GM18511 (cell line): Measurements from ENCODE around the gene PPP1R3E.
"Not testable (repeated sequence)": the region's sequence is repeated elsewhere in the genome, so short reads cannot be mapped to it uniquely, and the experiment has no call there.

Experiments used
- ATAC-seq: cut with Tn5 transposase; IDR thresholded peaks from one replicate; pipeline ENCODE4 v1.9.1; 2021; ENCODE audit warnings: mild to moderate bottlenecking, moderate library complexity; ENCODE audit not compliant: unreplicated experiment

Gene PPP1R3E

DNA sequence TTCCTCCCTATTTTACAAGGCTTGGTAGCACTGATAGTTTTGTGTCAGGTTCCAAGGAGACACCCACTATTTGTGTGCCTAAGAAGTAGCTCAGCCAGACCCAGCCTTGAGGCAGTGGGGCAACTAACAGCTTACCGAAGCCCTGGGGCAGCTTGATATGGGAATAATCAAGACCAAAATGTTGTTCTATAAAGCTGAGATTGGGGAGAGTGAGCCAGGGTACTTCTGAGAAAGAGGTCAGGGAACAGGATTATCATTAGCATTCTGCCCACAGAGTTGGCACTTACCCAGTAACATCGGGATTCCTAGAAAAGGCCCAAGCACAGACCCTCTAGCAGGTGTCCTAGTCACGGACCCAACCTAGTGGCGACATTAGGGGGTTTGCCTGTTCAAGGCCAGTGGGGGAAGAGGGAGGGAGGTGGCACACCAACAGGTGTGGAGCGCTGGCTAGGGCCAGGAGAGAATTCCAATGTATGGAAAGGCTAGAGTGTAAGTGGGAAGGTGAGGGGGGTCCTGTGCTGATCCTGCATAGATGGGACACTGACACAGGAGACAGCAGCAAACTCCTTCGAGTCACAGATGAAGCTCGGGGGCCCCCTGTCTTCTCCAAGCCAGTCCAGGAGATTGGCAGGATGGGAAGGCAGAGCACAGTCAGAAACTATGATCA is 4.9 kb downstream of the PPP1R3E start:
- no peak for ATAC-seq

DNA sequence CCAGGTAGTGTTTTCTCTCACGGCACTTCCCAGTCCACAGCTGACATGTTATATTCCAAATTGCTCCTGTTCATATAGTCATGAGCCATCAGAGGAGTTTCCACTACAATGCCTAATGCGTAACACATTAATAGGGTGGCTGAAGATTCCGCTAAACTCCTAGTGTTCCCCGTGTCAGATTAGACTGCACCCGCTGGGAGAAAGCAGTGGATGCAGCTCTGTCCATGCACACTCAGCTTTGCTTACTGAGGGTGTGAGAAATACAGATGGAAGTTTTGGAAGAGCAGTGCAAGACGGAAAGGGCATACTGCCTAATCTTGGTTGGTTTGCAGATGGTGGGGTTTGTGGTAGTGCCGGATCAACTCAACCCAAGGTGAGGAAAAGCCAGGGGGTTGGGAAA is 5.6 kb downstream of the PPP1R3E start:
- ATAC-seq = no peak

DNA sequence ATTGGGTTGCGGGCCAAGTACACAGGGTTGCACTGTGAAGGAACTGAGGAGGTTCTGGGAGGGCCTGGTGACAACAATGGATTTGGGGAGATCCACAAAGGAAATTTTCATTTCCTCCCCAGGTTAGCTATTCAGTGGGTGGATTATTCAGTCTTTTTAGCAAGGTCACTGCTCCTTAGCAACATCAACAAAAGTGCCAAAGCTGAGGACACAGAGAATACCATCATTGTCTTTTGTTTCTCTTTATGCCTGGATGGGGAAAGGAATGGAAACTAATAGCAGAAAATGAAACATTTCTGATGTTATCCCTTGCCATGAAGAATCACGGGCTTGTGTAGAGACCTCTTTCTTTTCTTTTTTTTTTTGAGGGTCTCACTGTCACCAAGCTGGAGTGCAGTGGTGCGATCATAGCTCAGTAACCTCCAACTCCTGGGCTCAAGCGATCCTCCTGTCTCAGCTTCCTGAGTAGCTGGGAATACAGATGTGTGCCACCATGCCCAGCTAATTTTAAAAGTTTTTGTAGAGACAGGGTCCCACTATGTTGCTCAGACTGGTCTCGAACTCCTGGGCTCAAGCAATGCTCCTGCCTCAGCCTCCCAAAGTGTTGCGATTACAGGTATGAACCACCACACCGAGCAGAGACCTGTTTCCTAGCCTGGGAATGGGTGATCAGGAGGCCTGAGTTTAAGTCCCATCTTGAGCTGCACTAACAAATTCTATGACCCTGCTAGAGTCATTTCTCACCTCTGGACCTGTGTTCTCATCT is 6.5 kb downstream of the PPP1R3E start:
- no peak for ATAC-seq

DNA sequence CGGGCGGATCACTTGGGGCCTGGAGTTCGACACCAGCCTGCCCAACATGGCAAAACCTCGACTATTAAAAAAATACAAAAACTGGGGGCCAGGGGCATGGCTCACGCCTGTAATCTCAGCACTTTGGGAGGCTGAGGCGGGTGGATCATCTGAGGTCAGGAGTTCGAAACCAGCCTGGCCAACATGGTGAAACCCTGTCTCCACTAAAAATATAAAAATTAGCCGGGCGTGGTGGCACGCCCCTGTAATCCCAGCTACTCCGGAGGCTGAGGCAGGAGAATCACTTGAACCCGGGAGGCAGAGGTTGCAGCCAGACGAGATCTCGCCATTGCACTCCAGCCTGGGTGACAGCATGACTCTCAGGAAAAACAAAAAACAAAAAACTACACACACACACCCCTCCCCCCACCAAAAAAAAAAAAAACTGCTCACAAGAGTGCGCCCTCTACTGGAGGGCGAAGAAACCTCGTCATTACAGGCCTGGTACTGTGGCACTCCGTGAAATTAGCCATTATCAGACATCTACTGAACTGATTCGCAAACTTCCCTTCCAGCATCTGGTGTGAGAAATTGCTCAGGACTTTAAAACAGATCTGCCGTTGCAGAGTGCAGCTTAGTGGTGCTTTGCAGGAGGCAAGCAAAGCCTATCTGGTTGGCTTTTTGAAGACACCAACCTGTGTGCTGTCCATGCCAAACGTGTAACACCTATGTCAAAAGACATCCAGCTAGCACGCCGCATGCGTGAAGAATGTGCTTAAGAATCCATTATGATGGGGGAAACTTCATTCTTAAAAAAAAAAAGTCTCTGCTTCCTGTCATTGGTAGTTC is 7.7 kb downstream of the PPP1R3E start:
- no peak for ATAC-seq

DNA sequence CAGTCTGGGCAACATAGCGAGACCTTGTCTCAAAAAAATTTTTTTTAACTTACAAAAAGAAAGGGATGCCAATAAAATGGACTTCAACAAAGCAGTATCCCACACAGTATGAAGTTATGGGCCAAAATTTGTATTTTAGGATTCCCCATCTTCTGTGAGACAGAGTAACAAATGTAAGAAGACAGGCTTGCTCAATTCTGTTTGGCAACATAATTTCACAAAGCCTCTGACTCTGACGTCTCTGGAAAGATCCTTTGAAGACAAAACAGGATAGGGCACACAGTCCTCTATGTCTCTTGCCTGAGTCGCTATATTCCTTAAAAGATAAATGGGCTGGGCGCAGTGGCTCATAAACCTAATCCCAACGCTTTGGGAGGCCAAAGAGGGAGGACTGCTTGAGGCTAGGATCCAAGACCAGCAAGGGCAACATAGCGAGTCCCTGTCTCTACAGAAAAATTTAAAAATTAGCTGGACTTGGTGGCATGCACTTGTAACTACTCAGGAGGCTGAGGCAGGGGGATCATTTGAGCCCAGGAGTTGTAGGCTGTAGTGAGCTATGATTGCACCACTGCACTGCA is 15.7 kb downstream of the PPP1R3E start:
- no peak for ATAC-seq

DNA sequence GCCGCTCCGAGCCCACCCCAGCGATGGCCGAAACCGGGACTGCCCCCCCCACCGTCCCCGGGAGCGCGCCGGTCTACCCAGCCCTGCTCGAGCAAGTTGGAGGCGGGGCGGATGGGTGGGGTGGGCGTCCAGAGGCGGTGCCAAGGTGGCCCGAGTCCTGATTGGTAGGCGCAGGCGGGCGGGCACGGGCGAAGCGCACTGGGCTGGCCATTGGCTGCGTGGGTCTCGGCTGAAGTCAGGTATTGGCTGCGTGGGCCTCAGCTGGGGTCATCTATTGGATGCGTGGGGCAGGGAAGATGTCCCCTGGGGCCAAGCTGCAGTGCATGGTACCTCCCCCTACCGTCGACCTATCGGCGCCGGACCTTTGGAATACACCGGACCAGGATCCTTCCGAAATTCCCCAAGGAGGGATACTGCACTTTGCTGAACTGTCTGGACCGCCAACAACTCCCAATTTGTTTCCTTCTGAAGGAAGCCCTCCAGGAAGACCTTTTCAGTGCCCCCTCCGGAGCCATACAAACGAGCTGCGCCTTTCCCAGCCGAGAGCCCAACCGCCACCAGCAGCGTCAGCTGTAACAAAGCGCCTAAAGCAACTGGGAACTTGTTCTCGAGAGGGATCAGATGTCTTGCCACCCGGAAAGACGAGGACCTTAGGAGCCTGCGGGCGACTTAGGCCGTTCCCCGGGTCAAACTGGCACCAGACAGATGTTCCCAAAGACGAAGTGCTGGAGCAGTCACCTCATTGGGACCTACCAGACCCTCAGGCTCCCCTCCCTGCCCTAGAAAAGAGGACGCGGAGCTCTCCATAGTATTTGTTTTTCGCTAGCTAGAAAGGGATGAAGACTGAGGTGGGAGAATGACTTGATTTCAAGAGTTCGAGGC is 16.4 kb downstream of the PPP1R3E start, which contains the start of gene HOMEZ:
TSS of gene HOMEZ (minus strand) at position 113 of the 882 bp plus-strand sequence. CDS start 180 bp downstream, outside the sequence.
- ATAC-seq = peak; percentile 98

DNA sequence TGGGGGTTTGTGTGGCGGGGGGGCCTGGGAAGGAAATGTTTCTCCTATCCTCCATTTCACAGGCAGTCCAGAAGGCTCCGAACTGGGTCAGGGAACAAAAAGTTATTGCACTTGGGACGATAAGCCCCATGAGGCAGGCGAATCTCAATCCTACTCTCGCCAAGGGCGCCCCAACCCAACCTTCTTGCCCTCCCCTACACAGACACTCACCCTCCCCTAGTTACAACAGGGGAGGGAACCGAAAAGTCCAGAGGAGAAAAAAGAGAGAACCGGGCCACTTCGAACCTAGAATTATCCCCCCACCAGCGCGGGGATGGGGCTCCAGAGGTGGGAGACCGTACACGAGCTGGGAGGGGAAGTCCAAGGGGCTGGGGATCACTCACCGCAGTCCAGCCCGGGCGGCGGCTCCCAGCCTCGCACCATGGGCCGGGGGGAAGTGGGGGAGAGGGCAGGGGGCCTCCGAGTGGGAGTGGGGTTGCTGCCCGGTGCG is 17.1 kb downstream of the PPP1R3E start:
- peak; percentile 36 for ATAC-seq

DNA sequence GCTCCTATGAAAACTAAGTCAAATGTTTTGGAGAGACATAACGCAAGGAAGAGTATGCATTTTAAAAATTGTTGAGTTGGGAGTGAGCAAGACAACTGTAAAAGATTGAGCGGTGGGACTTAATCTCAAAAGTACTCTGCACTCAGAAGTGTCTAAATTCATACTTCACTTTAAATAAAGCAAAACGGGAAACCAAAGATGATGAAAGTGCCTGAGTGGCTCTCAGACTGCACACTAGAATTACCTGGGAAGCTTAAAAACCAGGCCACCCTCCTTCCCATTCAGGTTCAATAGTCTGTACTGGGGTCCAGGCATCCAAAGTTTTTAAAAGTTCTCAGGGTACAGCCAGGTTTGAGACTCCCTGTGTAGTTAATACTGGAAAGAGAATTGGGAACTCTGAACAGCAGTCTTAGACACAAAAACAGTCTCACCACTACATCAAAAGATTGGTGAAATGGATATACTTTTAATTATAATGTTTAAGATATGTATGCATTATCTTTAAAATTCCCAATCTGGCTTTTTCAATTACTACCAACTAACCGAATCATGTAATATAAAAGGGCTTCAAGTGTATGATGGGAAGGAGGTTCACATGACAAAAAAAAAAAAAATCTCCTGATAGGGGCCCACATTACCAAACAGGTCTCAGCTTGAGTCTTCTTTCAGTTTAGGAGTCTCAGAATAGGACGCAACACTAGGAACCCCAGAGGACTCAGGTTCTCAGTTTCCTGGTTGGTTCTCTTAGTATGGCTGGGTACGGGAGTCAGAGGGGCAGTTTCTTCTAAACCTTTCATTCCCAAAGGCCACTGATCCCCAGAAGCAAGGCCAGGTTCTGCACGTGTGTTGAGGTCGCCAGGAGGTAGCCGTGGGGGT is 17.8 kb downstream of the PPP1R3E start:
- ATAC-seq = peak; percentile 19

DNA sequence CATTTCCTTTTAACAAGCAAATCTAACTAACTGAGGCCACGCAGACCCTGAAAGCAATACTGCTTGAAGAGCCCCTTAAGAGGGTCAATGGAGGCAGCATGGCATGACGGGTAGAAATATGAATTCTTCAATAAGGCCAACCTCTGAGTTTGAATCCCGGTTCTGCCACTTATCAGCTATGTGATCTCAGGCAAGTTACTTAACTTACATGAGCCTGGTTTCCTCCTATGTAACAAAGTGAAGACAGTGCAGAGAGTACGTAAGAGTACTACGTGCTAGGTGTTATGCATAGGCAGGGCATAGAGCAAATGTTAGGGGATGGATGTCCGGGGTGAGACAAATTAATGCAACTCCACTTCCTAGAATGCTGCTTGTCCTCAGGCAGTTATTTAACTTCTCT is 21.4 kb downstream of the PPP1R3E start:
- no peak for ATAC-seq

DNA sequence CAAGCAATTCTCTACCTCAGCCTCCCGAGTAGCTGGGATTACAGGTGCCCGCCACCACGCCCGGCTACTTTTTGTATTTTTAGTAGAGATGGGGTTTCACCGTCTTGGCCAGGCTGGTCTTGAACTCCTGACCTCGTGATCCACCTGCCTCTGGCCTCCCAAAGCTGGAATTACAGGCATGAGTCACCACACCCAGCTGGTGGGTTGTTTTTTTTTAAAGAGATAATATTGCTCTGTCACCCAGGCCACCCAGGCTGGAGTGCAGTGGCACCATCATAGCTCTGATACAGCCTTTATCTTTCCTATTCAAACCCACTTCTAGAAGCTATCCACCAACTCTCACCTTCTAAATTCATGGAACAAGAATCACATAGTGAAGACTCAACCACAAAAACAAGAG is 24.7 kb downstream of the PPP1R3E start:
- not testable (repeated sequence) for ATAC-seq

DNA sequence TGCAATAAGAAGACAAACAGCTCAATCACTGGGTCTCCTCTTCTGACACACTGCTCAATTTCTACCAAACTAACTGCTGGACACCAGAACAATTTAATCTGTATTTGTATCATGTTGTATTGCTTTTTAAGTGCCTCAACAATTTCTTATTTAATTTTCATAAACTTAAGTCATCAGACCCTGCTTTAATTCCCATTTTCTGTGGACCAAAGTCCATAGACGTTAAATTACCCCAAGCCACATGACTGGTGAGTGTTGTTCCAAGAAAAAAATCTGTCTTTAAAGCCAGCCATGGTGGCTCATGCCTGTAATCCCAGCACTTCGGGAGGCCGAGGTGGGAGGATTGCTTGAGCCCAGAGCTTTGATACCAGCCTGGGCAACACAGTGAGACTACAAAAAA is 25.5 kb downstream of the PPP1R3E start:
- ATAC-seq = no peak

DNA sequence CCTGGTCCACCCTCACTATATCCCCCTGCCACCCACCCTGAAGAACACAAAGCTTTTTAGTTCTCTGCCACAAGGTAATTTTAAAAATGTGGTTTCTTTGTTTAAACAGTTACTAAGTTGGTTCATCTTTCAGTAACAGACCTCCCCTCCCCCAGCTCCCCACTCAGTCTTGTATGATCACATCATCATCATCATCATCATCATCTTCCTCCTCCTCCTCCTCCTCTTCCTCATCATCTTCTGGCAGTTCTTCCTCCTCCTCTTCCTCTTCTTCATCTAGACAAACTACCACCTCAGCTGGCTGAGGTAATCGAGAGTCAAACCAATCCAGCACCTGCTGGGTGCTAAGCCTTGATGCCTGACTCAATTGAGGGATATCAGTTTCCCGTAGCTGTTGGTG is 27.2 kb downstream of the PPP1R3E start:
- ATAC-seq = no peak

DNA sequence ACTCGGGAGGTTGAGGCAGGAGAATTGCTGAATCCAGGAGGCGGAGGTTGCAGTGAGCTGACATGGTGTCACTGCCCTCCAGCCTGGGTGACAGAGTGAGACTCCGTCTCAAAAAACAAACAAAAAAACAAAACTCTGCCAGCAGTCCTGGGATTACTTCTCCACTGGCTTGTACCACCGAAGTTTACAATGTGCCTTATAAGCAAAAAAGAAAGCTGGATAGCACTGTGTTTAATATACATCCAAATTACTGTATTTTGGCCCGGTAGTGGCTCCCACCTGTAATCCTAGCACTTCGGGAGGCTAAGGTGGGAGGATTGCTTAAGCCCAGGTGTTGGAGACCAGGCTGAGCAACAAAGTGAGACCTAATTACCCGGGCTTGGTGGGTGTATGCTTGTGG is 33.5 kb downstream of the PPP1R3E start:
- ATAC-seq = no peak

DNA sequence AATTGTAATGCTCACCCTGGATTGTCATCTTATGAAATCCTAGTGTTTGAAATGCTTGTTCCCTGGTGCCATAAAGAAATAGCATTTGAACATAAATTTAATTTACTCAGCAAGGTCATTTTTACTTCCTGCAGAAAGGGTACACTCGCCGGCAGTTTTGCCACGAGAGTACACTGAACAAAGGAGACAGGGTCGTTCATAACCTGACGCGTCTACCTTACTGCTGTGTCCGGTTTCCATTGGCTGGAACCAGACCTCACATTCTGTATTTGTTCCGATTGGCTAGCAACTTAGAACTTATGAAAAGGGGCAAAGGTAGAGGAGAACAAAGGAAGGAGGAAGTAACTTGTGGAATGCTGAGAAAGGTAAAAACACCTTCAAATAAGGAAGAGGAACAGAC is 41.8 kb downstream of the PPP1R3E start:
- not testable (repeated sequence) for ATAC-seq

DNA sequence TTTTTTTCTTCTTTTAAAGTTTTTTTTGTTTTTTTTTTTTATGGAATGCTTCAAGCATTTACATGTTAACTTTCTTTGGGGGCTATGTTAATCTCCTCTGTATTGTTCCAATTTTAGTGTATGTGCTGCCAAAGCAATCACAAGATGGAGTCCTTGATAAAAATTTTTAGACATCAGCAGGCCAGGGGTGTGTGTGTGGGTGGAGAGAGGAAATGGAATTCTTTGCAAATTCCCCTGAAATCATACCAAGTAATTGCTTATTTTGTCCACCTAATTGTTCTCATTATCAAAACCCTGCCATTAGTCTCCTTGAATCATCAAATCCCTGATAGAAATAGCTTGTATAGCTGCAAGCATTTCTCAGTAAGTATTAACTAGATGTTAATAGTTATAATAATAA is 43.2 kb downstream of the PPP1R3E start:
- no peak for ATAC-seq

DNA sequence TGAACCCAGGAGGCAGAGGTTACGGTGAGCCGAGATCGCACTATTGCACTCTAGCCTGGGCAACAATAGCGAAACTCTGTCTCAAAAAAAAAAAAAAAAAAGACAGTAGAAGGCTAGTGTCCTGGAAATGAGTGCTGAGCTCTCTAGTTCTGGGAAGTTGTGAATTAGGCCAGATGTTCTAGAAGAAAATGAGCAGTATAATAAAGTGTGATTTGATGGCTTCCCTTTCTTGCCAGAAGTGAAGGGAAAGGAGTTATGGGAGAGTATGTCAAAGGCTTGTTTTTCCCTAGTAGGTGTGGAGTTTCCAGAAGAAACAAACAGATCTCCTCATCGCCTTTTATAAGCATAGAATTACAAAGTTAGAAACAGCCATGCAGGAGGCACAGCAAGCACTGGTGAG is 44.4 kb downstream of the PPP1R3E start:
- ATAC-seq = no peak

DNA sequence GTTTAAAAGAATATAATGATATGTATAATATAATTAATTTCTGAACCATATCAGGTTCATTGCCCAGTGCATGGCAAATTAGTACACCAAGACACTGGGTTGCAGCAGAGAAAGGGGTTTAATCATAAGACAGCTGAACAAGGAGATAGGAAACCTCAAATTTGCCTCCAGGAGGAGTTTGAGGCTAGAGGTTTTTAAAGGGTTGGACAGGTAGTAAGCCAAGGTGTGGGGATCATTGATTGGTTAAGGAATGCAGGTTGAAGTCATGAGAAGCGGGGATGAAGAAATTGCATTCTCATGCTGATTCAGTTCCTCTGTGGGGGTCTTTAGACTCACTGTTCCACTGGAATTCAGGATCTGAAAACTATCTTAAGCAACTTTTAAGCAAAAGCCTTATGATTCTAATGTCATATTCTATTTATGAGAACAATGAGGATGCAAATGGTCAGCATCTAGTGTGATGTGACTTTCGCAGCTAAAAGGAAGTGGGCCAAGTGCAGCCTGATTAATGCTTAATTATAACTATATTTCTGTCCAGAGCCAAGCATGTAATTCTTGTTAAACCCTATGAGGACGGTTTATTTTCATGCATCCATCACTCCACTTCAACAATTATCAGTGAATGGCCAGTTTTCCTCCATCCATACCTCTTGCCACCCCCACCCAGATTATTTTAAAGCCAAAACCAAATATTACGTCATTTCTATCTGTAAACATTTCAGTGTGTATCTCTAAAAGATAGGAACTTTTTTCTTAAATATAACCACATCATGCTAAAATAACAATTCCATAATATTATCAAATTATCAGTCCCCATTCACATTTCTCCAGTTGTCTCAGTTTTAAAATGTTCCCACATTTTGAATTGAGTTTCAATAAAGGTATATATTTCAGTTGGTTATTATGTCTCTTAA is 50.0 kb downstream of the PPP1R3E start:
- ATAC-seq = no peak

DNA sequence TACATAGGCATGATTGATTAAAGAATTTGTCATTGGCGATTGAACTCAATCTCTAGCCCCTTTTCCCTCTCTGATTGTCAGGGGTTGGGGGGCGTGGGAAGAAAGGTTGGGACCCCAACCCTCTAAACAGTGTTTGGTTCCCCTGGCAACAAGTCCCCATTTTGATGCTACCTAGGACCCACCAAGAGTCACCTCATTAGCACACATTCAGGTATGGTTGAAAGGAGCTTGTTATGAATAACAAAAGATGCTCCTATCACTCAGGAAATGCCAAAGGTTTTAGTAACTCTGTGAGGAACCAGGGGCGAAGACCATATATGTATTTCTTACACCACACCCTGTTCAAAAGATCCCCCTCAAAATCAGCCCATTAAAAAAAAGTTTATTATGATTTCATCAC is 50.7 kb downstream of the PPP1R3E start:
- ATAC-seq = no peak
